Measurements from ENCODE around the gene MB21D2. TPM values are rescaled to one million over a fixed set of nuclear protein-coding genes. Genes with fewer than 3 reads are reported as not detected.

Gene MB21D2
- total RNA-seq, 4 donors from 2014 or later = 3.5 to 18.2 (median 5.2) TPM

GRCh38 chr3:192875971-192876565 lies 41.6 kb downstream of the MB21D2 start:
- no peak for TF ChIP-seq CTCF (IDR thresholded peaks at IDR 0.05)
- DNase-seq (ENCODE audit: low spot score) (no peak), ATAC-seq (ENCODE audit: low FRiP score) (no peak)

- no peak for ATAC-seq (ENCODE audit: low FRiP score)
- no peak for TF ChIP-seq CTCF (IDR thresholded peaks at IDR 0.05)
- no peak for DNase-seq (ENCODE audit: low spot score)
Measured at GRCh38 chr3:192870822-192871221, 46.8 kb downstream of the MB21D2 start.

- ATAC-seq (ENCODE audit: low FRiP score) (peak; percentile 41), DNase-seq (ENCODE audit: low spot score) (no peak)
- no peak for TF ChIP-seq CTCF (IDR thresholded peaks at IDR 0.05)
Measured at GRCh38 chr3:192869131-192870031, 48.3 kb downstream of the MB21D2 start.

GRCh38 chr3:192867645-192868044 lies 50.0 kb downstream of the MB21D2 start:
- no peak for DNase-seq (ENCODE audit: low spot score)
- TF ChIP-seq CTCF (IDR thresholded peaks at IDR 0.05) = no peak
- peak; percentile 39 for ATAC-seq (ENCODE audit: low FRiP score)

GRCh38 chr3:192866804-192867203 lies 50.9 kb downstream of the MB21D2 start:
- TF ChIP-seq CTCF (IDR thresholded peaks at IDR 0.05) = no peak
- DNase-seq (ENCODE audit: low spot score) (no peak), ATAC-seq (ENCODE audit: low FRiP score) (no peak)

- ATAC-seq (ENCODE audit: low FRiP score) (no peak), DNase-seq (ENCODE audit: low spot score) (no peak)
- no peak for TF ChIP-seq CTCF (IDR thresholded peaks at IDR 0.05)
Measured at GRCh38 chr3:192864941-192865340, 52.7 kb downstream of the MB21D2 start.

GRCh38 chr3:192863091-192863420 lies 54.6 kb downstream of the MB21D2 start:
- TF ChIP-seq CTCF (IDR thresholded peaks at IDR 0.05) = no peak
- ATAC-seq (ENCODE audit: low FRiP score) (no peak), DNase-seq (ENCODE audit: low spot score) (no peak)

Measured in omental fat pad (tissue), 4 donors.